CD4-positive, alpha-beta T cell treated with Interleukin-2 at 100 ng/mL for 4 hours (primary cell): Measurements from ENCODE around the gene THPO.

Experiments
- DNase-seq: peaks from one replicate; pipeline ENCODE4 v3.0.0-alpha.2; 2020; ENCODE audit warnings: low spot score

The THPO gene

DNA sequence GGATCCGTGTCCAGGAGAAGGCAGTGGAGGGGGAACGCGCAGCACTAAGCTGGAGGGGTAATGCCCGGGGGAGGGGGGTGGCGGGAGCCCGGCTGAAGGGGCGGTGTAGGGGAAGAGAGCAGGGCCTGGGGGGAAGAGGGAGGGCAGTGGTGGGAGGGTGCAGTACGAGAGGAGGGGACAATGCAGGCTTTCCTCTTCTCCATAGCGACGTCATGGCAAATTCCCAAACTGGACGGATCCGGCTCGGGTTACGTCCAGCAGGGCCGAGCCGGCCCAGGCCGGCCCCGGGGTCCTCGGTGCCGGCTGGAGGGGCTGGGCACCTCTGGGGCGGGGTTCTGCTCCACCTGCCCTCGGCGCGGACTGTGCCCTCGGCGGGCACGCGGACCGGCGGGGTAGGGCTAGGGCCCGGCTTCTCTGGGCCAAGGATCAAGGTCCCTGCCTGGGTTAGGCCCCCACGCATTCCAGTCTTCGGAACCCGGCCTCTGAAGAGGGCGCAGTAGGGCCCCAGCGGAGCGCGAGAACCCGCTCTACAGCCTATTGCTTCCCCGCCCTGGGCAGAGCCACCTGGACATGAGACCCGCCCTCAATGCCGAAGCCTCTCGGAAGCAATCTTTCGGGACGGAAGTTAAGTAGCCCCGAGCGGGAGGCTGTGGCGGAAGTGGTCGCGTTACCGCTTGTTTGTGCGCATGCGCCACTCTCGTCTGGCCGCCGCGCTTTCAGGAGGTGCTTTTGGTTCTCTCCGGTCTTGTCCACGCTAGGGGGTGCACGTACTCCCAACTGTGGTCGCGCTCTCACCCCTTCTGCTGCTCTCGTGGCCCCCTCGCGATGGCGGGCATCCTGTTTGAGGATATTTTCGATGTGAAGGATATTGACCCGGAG is 15.1 kb downstream of the THPO start:
- DNase-seq, result peak; percentile 95

DNA sequence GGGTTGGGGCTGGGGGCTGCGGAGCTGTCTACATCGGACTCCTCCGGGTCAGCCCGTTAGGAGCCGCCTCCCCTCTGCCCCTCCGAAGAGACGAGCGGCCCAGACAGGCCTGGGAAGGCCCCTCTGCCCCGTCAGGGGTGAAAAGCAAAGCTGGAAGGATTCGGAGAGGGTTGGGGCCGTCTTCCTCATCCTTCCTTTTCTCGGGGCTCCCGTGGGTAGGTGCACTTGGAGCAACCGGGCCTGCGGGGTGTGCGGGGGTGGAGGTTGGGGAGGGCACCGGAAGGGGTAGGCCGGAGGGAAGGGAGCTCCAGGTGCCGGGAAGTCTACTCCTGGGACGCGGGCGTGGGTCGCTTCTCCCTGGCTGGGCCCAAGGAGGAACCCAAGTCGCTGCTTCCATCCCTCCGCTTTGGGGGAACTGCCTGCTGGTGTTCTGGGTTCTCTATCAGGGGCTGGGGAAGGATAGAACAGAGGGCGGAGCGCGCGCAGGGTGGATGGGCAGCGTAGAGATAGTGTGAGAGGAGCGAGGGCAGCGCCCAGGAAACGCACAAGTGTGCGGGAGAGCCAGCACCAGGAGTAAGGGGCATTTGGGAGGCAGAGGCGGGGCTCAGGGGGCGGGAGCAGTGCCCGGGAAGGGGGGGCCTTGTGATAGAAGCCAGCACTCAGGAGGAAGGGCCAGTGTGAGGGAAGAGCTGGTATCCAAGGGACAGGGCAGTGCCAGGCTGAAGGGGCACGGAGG is 15.9 kb downstream of the THPO start:
- DNase-seq, result peak; percentile 22

- DNase-seq, result peak; percentile 17
Measured at GRCh38 chr3:184361532-184361931, 16.5 kb downstream of the THPO start, which contains the start of the genes CLCN2 and POLR2H. Gene CLCN2 (minus strand): TSS chr3:184361605. CDS start chr3:184361479, 126 bp downstream. Gene POLR2H (plus strand): TSS chr3:184361710. CDS start chr3:184363493, 1,783 bp downstream.

DNA sequence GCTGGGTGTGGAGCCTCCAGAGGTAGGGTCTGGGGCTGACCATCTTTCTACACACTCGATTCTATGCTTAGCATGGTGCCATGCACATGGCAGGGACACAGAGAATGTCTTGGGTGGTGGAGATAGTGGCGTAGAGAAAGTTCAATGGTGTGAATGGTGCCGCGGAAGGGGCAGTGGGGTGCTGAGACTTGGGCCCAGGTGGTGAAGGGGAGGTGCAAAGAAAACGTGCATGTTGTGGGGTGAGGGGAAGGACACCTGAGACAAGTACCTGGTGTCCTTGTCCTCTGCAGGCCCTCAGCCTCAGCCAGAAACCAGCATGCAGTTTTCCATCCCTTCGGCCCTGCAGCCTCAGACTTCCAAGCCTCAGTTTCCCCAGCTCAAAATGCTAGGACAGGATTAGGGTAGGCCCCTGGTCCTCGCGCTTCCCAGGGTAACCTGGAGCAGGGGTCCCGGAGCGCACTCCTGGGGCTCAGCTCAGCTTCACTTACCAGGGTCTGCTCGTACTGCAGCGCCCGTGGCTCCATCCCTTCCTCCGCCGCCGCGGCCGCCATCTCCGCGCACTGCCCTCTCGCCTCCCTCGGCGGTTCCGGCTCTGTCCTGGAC is 17.0 kb downstream of the THPO start:
- DNase-seq, result no peak

DNA sequence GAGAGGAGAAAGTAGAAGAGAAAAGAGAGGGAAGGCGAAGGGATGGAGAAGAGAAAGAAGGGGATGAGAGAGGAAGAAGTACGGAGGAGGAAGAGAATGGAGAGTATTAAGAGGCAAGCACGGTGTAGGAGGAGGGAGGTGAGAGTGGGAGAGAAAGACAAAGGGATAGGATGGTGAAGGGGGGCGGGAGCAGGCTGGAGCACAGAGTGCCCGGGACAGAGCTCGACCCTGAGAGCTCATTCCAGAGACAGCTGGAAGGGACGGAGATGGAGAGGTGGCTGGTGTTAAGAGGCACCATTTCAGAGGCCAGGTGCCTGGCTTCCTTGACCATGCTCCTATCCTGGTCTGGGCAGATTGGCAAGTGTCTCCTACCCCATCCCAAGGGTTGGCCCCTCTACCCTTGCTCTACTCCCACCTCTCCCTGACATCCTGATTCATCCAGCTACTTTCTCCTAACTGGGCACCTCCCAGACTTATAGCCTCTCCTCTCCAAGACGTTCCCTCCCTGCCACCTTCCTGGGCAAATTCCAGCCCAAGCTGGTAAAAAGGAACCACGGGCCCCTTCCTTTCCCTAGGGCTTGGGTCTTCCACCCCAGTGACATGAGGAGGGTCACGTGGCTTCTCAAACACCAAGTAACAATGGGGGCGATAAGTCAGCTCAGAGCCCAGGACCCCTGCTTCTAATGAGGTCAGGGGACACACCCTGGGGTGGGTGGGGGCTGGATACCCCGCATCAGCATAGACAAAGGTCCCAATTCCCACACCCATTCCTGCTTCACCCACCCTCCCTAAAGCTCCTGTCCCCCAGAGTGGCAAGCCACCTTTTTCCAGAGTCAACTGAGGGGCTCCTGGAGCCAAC is 17.7 kb downstream of the THPO start:
- no peak for DNase-seq

DNA sequence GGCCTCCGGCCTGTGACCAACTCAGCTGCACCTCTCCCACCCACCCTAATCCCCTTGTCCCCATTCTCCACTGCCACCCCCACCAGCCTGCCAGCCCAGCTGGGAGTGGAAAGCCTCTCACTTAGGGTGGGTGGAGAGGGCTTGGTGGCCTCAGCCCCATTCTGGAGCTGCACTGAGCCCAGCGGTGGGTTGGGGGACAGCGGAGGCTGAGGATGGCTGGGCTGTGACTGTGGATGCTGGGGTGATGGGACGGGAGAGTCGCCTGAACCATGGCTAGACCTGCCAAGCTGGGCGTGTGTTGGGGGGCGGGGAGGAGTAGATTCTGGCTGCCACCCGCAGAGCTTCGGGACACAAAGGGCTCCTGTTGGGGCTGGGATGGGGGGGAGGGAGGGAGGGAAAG is 18.4 kb downstream of the THPO start:
- no peak for DNase-seq

DNA sequence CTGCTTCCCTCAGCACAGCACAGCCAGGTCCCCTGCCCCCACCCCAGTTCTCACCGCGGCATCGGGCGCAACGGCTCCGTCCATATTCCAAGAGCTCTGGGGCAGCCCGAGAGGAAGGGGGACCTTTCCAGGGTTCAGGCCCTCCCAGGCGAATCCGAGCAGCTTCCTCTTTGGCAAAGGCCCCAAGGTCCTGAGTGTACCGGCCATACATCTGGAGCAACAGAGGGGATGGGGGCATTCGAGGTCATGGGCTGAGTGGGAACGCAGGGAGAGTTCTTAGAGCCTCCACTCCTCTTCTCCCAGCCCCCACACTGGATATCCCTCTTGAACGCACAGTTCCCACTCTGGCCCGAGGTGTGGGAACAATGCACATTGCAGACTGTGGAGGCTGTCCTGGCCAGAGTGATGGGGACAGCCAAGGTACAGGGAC is 19.1 kb downstream of the THPO start:
- no peak for DNase-seq

GRCh38 chr3:184358124-184358767 is 19.8 kb downstream of the THPO start:
- DNase-seq, result no peak

DNA sequence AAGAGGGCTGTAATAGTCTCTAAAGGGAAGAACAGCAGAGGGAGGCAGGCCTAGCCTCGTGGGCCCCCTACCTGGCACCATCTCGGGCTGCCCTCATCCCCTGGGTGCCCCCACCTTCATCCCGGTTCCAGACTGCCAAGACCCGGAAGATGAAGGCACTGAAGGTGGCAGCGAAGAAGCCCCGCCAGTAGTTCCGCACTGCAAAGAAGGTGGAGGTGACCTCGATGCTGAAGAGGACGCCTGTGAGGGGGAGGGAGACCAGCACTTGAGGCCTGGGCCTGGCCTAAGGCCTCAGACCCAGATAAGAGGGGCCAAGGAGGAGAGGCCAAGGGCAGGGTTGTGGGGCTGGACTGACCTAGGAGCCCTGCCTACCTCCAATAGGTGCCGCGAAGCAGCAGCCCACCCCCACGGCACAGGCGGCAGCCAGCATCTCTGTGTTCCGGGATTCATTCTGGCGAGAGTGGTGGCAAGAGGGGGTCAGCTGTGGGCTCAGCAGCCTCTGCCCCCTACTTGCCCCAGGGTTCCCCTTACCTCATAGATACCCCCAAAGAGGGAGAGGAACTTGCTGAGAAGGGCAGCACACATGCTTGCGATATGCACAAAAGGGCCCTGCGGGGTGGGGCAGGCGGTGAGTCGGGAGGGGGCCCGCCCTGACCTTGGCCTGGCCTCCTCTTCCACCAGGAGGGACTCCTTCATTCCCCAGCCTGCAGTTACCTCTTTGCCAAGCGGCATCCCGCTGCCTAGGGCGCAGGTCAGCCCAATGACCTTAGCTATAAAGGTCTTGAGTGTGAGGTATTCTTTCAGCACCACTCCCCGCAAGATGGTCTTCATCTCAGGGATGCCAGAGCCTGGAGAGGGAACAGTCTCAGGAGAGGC is 20.5 kb downstream of the THPO start:
- no peak for DNase-seq

- no peak for DNase-seq
Measured at GRCh38 chr3:184355261-184356040, 22.6 kb downstream of the THPO start.

DNA sequence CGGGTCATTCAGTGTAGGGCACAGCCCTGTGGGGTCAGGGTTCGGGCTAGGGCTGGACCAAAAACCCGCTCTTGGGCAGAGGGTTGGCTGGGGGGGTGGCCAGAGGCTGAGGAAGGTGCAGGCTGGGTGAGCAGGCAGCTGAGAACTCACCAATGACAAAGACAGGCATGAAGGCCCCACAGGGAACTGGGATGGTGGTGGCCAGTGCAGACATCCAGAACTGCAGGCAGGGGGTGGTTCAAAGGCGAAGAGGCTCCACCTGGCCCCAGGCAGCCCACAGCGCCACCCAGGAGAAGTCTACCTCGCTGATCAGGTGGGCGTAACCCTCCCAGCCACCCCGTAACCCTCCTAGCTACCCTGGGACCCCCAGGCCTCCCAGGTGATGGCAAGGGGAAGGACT is 23.3 kb downstream of the THPO start:
- DNase-seq, result no peak

DNA sequence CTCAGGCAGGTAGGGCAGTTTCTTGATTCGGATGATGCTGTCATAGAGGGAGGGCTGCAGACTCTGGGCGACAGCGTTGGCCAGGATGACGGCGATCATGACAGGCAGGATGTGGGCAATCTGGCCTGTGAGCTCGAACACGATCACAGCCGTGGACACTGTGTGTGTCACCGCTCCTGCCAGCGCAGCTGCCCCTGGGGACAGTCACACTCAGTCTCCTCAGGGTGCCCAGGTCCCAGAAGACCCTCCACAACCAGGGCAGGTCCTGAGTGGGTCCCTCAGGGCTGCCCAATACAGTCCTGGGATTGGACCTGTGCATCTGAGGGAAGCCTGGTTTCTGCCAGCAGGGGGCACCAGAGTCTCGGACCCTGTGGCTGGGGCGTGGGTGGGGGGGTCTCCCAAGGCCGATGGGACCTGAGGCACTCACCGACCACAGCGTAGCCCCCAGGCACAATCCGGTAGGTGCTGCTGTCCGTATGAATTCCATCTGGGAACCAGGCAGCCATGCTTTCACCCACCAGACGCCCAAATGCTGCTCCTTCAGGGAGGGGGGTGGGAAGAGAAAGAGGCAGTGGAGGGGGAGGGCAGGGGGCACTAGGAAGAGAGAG is 23.8 kb downstream of the THPO start:
- DNase-seq, result peak; percentile 63

DNA sequence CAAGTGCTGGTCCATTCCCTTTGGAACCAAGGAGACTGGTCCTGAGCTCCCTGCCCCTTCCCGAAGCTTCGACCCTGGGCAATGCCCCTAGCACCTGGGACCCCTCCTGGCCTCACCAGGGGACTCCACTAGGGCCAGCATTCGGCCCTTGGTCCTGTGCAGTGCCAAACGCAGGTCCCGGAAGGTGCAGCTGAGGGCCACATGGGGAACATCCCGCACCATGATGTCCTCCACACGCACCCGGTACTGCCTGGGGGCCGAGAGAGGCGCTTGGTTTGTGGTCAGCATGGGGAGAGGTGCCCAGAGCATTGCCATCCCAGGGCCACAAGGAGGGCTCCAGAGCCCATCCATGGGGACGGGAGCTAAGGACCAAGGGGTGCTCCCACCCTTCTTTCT is 24.5 kb downstream of the THPO start:
- DNase-seq, result no peak

- DNase-seq, result no peak
Measured at GRCh38 chr3:184352897-184353545, 25.0 kb downstream of the THPO start.

GRCh38 chr3:184352149-184352785 is 25.7 kb downstream of the THPO start:
- DNase-seq, result no peak

- DNase-seq, result no peak
Measured at GRCh38 chr3:184351511-184352148, 26.4 kb downstream of the THPO start.

- DNase-seq, result no peak
Measured at GRCh38 chr3:184350618-184351017, 27.4 kb downstream of the THPO start.
